ENCODE results near the gene SRD5A3.

DNA sequence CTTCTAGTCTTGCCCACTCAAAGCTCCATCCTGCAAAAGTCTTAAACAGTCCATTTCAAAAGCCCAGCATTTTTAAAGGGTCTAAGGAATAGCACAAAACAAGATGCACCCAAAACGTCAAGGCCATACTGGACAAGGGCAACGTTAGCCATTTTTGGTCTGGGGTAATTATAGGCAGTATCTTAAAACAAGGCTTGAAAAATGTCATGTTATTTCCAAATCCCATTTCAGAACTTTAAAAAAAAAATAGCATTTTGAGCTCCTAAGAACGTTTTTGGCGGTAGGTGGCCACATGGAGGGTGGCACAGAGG, 49.1 kb downstream of the SRD5A3 start:
- no peak for TF ChIP-seq POLR2AphosphoS5 (IDR thresholded peaks at IDR 0.05; ENCODE audit: low read depth, low read length)
- TF ChIP-seq POLR2A (IDR thresholded peaks at IDR 0.05; ENCODE audit: low read depth, low read length): no peak
- TF ChIP-seq SPI1 (IDR thresholded peaks at IDR 0.05; ENCODE audit: low read depth, low read length): no peak
- TF ChIP-seq PAX5 (IDR thresholded peaks at IDR 0.05; ENCODE audit: insufficient read depth, low read length, severe bottlenecking): no peak

All from GM12891 (cell line).